ENCODE results near the gene BCOR.

Gene BCOR

DNA sequence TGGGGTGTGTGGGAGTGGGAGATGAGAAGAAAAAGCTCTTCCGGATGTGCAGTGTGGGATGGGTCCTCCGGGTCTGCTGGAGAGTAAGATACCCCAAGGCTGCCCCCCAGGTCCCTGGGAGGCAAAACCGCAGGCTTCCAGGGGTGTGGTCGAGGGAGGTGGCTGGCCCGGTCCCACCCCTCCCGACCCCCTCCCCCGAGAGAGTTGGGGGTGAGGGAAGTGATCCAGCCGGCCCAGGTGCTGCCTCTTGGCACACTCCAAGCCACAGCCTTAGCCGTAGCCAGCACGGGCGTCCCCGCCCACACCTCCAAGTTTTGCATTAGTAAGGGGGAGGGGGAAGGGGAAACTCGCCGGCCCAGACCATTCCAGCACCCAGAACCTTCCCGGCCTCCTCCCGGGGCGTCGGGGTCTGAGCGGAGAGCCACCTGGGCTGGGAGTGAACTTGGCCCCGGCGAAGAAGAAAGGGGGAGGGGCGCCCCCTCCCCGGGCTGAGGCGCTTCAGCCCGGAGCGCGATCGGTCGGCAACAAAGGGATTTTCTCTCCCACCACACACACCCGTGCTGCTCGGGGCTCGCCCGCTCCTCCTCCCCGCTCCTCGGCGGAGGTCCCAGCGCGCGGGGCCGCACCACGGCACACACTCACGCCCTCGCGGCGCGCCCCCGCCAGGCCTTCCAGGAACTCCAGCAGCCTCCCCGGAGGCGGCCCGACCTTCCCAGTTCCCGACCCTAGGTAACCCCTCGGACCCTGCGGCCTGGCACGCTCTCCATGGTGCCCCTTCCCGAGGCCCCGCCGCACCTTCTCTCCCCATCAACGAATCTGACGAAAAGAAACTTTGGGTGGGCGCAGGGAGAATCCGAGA is 14.4 kb downstream of the BCOR start:
- DNase-seq, result no peak

DNA sequence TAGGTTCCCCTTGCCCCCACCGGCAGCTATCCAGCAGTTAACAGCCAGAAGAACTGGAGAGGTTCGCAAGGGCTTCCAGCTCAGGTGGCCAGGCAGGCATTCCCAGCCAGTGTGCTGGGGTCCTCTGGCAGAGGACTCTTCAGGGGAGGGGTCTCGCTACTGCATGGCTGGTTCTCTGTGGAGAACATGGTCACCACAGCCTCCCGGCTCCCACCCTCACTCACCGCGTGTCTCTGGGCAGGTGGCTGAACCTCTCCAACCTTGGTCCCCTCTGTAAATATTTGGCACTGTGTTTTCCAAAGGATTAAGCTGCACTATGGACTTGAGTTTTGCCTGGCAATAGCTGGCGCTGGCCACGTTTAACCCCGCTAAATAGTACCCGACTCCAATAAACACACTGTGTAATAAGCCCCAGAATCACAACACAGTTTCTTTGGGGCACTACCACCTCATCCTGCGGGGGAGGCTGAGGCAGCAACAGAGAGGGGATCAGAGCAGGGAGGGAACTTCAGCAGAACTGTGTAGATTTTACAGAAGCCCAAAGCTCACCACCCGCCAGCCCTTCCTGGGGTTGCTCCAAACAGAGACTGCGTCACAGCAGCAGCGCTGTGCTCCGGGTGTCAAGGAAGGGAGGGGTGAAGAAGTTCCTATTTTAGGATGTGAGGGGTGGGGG is 15.2 kb downstream of the BCOR start:
- DNase-seq, result no peak

DNA sequence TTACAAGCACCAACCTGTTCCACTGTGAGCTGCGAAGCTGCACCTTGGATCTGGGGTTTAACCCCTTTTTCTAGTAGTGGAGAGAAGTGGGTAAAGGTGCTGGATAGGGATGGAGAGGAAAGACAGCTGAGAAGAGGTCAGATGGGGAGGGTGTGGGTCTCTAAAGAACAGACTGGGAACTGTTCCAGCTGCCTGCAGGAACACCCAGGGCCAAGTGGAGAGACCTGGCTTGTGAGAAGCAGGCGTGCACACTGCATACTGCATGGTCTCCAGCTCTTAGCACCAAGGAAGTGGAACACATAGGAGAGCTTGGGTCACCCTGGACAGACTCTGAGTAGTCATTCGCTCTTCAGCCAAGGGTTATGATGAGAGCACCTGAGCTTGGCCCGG is 16.1 kb downstream of the BCOR start:
- no peak for DNase-seq

DNA sequence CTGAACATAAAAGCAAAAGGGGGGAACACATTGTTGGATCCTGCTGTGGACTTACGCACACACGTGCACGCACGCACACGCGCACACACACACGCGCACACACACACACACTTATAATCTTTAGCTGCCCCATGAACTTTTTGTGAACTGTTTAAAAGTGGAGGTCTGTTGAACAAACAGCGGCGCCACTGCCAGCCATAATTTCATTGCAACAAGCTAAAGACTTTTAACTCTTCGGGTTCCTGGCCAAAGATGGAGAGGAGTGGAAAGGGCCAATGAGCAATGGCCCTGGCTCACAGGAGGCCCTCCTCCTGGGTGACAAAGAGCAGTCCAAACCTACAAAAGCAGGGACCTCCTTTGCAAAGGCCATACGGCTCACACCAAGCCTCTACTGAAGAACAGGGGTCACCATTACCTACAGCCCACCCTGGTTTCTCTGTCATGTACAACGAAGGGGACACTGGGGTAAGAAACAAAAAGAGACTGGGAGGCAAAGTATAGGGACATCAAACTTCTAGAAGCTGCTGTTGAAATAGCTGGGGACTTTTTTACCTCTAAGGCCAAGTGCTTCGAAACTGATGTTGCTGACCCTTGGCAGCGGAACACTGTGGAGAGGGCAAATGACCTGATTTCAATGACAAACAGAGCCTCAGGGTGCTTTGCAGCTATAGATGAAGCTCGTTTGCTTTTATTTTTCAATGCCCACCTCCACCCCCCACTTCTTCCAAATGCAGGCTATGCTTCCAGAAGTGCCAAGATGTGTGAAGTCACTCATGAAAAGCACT is 16.7 kb downstream of the BCOR start:
- no peak for DNase-seq

DNA sequence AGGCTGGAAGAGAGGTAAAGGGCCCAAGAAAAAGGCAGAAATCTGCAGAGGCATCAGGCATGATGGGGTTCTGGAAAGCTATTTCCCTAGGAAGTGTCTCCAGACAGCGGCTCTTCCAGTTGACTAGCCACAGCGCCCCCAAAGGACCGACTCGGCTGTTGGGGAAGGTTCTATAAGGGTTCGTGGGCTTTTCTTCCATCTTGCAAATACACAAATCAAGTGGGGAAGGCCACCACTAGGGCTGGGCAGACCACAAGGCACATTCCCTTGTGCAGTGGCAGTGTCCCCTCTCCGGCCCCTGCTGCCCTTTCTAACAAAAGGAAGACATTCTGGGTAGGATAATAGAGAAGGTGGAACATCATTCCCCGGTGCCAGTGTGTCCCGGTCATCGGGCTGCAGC is 18.2 kb downstream of the BCOR start:
- DNase-seq, result no peak

DNA sequence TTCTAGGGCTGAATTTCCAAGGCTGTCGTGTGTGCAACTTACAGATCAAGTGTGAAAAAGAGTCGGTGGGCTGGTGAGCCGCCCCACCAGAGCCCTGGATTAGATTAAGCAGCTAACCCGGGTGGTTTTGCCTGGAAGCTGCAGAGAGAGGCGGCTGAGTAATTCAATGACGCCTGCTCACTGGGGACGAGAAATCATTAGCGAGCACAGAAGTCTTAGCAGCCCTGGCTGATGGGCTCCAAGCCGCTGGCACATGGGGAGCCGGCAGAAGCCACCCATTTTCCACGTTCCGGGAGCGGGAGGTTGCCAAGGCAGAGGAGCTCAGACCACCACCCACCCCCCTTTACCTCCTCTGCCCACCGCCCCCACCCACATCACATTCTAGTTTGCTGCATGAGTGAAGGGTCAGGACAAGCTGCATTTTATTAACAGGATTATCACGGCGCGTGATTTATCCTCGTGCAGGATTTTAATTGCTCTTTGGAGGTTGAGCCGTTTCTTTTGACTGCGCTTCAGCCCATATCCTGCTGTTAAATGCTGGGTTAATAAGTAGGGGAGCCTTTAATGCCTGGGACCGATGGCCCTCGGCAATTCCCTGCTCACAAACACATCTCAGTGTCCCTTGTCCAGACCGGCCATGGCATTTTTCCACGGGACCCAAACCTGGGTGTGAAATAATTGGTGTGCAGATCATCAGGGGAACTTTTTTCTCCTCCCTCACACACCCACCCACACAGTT is 19.1 kb downstream of the BCOR start:
- DNase-seq, result no peak

DNA sequence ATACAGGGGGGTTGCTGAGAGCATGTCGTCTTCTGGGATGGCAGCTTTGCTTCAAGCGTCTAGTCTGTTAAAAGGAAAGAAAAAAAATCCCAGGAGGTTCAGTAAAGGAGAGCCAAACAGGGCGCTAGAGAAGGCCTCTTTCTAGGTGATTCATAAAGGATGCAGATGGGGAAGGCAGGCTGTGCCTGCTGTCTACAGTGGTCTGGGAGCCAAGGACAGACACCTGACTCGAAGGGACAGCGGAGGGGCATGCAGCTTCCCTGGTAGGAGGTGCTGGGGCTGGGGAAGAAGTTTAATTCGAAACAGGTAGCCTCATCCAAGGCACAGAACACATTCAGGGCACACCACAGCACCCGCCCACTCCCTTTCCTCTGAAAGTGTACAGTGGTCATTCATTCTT is 19.9 kb downstream of the BCOR start:
- no peak for DNase-seq

DNA sequence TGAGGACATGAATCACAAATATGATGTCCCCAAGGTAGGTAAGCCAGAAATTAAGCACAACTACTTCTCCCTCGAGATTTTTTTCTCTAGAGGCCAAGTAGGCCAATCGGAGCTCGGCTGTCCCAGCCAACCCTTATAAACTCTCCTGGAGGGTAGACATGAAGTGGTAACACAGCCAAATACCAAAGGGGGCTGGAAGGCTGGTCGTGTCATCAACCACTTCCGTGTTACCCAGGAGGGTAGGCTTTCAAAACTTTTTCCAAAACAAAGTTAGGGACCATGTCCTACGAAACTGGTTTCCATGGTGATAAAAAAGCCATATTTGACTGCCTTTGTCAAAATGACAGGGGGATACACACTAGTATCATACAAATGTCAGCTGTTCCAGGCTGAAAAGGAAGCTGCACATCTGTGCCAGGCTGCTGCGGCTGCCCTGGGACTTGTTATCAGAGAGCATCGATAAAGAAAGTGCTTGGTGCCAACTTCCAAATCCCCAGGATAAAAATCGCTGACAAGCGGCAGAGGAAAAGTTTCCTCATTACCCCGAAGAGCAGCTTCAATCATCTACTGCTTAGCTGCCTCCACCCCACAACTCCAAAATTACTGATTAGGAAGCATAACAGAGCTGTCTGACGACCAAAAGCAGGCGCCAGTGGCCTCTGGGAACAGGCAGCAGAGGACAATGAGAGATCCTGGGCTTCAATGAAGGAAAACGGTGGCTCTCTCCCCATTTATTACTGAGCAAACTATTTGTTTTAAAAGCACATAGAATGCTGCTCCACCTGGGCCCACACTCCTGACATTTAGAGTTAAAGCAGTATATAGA is 20.8 kb downstream of the BCOR start:
- no peak for DNase-seq

DNA sequence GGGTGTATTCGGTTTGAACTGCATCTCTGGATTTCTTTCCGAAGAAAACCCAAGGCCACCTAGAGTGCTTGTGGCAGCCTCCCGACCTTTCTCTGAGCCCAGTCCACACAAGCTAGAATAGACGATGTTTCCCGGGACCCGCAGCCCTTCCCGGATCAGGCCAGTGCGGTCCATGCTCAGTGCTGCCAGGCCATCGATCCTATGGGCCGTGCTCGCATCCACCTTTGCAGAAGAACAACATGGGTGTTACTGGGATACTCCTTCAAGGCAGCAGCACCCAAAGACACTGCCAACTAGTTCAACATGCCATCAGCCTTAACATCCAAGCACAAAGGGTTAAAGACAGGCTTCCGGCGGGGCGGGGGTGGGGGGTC is 22.8 kb downstream of the BCOR start:
- no peak for DNase-seq

DNA sequence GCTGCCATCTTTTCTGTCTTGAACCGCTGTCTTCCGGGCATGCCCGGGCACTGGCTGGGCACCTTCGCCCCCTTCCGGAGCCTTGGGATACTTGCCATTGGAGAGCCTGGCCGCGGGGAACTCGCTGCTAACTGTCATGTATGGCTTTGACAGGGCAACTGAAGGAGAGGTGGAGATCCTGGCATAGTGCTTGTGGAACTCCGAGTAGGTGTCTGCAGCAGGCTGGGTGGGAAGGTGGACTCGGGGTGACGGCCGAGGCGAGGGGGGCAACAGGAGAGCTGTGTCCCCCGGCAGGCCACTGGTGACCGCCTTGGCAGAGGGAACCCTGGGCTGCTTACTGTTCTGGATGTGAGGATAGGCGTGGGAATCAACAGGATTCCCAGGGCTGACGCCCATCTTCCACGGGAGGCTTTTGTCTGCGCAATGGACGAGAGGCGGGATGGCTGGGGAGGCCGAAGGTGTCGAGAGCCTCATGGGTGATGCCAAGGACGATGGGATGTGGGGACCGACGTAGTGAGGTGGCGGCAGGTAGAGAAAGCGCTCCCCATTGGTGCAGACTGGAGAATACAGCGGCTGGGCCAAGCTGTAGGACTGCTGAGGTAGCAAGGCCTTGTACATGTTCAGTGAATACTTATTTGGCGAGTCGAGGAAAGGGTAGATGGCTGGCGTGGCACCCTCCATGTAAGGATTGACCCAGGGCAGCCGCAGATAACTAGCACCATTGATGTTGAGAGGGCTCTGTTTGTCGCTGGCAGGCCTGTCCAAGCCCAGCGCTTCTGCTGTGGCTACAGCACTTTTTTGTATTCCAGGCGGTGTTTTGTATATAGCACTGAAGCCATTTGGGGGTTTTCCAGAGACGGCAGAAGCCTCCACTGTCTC is 23.4 kb downstream of the BCOR start:
- DNase-seq, result no peak

DNA sequence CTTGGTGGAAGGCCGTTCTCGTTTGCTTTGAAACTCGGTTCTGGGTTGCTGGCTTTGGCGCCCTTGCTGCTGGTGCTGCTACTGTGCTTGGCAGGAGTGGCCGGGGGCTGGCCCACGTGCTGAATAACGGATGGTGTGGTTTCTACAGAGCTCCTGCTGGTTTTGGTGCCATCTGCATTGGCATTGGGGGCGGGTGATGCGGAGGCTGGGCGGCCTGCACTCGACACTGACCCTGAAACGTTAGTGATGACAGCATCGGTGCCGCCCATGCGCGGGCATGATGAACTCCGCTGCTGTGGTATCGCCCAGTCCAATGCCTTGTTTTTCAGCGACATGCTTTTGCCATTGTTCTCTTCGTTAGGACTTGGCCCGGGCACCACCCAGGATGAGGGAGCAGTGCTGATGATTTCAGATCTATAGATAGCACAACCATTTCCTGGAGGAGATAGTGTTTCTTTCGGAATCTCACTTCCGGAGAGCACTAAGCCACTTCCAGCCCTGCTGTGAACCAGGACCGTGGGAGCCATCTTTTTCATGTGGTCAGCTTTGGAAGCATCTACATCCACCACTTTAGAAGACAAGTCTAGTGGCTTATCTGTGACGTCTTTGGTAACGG is 24.2 kb downstream of the BCOR start:
- no peak for DNase-seq

DNA sequence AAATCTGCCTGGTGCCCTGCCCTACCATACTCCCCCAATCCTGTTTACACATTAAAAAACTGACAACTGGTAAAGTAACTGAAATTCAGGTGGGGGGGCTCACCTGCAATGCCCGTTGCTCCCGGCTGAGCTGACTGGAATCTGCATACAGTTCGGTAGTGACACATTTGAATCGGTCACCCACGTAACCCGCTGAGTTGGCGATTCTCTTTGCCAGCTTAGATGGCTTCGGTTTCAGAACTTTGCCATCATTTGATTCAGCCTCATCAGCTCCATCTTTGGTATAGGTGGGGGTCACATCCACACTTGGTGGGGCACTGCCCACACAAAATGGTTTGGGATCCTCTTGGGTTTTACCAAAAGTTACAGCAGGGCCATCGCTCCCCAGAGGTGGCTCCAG is 25.5 kb downstream of the BCOR start:
- DNase-seq, result no peak

DNA sequence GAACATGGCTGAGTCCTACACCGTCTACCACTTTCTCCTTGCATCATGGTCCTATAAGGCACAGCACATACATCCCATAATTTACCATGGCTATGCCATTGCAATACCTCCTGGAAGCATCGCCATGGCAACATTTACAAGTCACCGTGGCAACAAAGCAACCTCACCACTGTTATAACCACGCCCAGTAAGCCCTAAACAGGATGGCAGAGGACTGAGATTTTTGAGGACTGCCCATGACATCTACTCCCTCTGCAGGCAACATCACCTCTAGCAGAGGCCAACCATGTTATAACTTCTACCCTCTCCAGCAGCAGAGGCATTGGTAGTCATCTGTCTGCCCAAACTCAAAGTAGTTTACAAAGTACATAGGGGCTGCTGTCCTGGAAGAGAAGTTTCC is 29.7 kb downstream of the BCOR start:
- DNase-seq, result peak in 1 of 5 donors; percentile 63

DNA sequence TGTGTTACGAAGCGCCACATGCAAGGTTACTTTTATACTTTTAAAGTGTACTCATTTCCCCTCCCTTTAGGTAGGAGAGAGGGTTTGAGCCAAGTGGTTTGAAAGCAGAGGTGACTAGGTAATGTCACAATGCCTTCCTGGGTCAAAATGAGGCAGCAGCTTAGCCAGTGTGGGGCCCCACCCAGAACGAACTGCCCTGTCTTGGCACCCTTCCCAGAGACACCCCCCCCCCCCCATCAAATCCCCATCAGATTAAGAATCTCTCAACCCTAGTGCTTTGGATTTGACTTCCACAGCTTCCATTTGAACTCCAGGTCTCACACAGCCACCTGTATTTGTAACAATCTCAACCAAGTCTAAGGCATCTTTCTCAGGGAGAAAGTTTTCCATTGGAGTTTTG is 31.1 kb downstream of the BCOR start:
- DNase-seq, result no peak

DNA sequence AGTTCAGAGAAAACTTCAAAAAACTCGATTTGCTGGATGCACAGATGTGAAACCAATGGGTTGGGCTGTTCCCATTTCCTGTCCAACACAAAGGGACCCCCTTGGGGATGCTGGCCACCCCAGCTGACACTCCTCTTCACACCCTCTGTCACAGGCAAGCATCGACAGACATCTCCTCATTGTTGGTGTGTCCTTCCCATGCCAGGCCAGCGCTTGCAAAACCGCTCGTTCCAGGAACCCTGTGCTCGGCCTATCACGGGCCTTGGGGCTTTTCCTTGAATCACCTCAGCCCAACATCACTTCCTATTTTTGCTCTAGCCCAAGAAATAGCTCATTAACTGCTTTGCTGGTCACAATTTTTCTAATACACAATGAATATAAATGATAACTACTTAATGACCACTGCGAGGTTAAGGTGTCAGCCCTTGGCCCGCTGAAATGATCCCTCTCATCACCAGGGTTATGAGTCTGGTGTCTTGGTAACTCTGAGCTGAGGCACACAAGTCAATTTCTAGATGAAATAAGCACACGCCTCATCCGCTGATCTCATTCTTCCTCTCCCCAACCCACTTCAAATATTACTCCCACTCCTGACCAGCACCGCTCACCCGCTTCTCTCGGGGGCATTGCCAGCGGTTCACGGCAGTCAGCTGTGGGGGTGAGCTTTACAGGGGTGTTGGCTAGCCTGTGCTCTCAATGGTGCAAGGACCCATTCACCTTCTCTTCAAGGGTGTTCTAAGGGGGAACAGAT is 32.3 kb downstream of the BCOR start:
- peak in 1 of 5 donors; percentile 48 for DNase-seq

DNA sequence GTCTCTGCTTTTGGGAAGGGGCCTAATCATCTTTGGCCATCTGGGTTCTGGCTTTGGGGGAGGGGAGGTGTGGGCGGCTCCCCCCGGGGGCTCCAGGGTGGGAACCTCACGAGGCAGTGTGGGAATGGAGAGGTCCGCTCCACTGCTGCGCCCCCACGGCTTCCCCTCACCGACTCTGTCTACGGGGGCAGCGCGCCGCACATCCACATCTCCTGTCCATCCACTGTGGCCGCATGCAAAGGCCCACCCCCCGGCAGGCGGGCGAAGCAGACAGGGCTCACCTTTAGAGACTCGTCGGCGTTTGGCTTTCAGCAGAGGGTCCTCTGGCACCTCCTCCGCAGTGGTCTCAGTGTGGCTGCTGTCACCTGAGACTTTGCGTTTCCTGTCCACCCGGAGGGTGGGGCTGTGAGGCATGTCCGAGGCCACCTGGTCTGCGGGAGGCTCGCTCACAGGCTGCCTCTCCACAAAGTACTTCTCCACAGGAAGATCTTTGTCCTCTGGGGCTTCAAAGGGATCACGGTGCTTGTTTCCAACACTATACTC is 33.6 kb downstream of the BCOR start:
- DNase-seq, result no peak

DNA sequence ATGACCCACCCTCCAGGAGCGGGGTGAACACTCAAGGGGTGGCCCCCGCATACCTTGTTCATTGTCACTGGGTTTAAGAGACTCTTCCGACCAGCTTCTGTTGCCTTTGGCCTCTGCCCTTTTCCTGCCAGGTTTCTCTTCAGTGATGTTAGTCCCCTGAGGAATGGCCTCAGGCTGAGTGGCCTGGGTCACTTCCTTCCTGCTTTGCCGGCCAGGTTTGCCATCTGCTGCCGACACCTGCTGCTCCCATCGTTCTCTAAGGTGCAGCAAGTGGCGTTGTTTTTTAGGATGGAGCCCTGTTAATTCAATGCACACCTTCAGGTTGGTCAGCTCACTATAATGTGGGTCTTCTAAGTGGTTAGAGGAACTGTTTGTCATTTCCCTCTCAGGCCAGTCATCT is 34.2 kb downstream of the BCOR start:
- DNase-seq, result no peak

DNA sequence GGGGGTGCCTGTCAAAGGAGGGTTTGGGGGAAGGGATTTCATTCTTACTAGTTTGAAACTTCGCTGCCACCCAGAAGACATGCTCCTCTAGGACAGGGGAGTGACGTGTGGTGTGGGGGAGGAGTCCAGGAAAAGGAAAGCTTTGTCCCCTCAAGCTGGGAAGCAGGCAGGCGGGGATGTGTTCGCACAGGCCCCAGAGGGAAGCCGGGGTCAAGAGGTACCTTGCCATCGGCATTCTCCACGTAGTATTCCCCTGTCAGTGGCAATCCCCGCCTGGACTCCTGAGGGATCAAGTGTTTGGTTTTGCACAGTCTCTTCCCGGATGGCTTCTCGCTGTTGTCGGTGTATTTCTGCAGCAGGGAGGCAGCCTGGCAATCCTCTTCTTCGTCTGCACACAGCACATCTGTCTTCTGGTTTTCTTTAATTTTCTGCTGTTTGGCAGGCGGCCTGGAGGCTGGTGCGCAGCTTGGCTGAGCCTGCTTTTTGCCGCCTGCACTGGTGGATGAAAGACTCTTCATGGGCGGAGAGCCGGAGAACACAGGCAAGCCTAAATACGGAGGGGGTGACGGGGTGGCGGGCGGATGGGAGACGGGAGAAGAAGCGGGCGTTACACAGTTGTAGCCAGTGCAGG is 35.1 kb downstream of the BCOR start:
- DNase-seq, result no peak
